ENCODE data around the gene HNRNPDL.

DNA sequence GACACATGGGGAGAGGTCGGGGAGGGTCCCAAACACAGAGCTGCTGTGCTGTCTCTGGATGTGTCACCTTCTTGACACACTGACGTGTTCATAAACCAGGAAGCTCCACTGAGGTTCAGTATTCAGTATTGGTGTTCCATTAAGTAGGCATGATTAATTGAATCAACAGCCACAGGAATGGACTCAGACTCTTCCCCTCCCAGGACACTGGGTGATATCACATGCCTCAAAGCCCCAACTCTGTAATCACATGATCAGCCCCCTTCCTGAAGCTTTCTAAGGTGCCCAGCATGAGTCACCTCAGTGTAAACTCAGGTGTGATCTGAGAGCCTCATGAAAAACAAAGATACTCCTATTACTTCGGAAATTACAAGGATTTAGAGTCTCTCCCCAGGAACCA, 35.4 kb downstream of the HNRNPDL start:
- no peak for TF ChIP-seq POLR2A (IDR thresholded peaks at IDR 0.05)
- TF ChIP-seq, protein P1, sequence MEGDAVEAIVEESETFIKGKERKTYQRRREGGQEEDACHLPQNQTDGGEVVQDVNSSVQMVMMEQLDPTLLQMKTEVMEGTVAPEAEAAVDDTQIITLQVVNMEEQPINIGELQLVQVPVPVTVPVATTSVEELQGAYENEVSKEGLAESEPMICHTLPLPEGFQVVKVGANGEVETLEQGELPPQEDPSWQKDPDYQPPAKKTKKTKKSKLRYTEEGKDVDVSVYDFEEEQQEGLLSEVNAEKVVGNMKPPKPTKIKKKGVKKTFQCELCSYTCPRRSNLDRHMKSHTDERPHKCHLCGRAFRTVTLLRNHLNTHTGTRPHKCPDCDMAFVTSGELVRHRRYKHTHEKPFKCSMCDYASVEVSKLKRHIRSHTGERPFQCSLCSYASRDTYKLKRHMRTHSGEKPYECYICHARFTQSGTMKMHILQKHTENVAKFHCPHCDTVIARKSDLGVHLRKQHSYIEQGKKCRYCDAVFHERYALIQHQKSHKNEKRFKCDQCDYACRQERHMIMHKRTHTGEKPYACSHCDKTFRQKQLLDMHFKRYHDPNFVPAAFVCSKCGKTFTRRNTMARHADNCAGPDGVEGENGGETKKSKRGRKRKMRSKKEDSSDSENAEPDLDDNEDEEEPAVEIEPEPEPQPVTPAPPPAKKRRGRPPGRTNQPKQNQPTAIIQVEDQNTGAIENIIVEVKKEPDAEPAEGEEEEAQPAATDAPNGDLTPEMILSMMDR (IDR thresholded peaks at IDR 0.05), result no peak
